ENCODE data around the gene GDPGP1.
"Not testable (repeated sequence)": the region's sequence is repeated elsewhere in the genome, so short reads cannot be mapped to it uniquely, and the experiment has no call there.

GDPGP1 gene

DNA sequence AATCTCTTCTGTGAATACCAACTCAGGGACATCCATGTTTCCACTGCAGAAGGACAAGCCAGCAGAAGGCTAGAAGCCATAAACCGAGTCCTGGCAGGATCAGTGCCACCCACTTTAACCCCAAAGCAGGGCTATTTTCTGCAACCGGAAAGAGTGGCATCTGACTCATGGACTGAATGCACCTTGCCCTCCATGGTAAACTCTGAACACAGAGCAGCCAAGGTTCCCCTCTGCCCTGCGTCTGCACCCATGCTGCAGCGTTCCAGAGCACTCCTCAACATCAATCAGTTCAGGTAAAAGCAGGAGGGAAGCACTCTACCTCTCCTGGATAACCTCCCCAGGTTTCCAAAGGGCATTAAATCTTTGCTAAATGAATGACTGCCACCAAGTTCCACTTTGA is 30.7 kb downstream of the GDPGP1 start:
- no peak for DNase-seq

DNA sequence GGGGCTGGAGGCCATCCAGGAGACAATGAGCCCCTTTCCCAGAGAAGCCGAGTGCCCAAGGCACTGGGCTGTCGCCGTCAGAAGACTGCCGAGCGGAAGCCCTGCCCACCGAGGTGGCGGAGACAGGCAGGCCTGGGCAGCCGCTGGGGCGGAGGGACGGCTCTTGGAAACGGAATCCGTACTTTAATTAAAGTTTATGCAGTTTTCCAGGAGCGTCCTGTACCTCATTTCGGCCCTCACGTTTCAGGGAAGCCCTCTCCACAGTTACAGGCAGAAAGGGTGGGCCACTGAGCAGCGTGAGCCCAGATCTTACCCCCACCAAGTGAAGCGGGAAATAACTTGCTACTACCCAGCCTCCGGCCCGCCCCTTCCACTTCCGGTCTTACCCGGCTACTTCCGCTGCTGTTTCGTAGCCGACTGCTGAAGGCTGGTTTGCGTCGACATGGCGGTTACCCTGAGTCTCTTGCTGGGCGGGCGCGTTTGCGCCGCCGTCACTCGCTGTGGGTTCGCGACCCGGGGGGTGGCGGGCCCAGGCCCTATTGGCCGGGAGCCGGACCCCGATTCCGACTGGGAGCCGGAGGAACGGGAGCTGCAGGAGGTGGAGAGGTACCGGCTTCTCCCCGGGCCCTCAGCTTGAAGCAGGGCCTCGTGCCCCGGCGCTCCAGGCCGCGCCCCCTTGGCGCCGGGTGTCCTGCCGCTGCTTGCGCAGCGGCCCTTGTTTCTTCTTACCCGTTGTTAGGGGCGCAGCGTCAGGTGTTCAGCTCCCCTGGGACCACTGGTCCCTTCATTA is 31.5 kb downstream of the GDPGP1 start, which contains the start of gene NGRN:
NGRN (plus strand) TSS at position 402 of the 790 bp plus-strand sequence; CDS start at position 443, 41 bp downstream.
- peak; percentile 65 for DNase-seq

DNA sequence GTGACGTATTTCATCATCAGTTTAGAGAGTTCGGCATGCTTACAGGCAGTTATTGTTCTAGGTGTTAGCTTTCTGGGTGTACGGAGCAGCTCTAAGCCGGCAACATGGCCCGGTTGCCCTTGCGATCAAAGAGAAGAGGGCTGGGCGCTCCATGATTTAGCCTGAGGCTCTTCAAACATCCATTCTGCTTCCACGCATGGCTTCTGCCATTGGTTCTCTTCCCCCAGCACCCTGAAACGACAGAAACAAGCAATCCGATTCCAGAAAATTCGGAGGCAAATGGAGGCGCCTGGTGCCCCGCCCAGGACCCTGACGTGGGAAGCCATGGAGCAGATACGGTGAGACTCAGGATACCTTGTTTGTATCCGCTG is 32.0 kb downstream of the GDPGP1 start:
- no peak for DNase-seq

DNA sequence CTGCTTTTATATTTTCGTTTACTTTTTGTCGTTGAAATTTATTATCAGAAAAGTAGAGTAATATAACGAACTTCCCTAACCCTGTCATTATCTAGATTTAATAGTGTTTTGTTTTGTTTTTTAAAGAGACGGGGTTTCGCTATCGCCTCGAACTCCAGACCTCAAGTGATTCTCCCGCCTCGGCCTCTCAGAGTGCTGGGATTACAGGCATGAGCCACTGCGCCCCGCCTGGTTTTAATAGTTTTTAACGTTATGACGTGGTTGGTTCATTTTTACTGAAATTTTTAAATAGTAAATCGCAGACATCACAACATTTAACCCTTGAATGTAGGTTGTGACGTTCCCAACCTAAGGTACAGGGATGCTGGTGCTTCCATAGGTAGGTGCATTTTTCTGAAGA is 32.5 kb downstream of the GDPGP1 start:
- no peak for DNase-seq

DNA sequence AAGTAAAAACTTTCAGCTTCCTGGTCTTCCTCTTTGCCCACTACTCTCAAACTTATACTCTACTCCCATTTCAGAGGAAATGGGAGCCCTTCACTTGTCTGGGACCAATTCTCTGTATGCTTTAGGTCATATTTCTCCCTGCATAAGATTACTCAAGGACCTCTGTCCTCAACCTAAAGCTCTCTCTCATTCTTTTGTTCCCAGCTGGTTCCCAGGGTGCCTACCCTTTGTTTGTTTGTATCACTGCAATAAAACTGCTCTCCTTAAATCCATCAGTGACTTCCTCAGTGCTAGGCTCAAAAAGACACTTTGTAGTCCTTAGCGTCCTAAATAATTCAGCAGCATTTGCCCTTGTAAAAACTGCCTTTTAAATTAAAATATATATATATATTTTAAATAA is 34.4 kb downstream of the GDPGP1 start:
- DNase-seq: no peak

DNA sequence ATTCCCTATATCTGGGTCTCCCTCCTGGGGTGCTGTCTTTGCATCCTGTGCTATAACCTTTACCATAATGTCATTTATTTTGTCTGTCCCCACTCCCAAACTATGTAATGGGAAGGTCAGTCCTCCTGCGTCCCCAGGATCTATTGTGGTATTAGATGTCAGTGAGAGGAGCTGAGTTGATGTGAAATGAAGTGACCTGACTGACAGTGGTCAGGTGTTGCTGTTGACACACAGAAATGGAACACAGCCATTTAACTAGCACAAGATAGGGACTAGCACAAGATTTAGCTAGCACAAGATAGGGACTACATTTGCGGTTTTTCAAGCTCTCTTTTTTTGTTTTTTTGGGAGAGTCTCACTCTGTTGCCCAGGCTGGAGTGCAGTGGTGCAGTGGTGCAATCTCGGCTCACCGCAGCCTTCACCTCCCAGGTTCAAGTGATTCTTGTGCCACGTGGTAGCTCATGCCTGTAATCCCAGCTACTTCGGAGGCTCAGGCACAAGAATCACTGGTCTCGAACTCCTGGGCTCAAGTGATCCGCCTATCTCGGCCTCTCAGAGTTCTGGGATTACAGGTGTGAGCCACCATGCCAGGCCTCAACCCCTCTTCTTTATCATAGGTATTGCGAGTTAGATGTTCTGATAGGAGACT is 36.6 kb downstream of the GDPGP1 start:
- no peak for DNase-seq

DNA sequence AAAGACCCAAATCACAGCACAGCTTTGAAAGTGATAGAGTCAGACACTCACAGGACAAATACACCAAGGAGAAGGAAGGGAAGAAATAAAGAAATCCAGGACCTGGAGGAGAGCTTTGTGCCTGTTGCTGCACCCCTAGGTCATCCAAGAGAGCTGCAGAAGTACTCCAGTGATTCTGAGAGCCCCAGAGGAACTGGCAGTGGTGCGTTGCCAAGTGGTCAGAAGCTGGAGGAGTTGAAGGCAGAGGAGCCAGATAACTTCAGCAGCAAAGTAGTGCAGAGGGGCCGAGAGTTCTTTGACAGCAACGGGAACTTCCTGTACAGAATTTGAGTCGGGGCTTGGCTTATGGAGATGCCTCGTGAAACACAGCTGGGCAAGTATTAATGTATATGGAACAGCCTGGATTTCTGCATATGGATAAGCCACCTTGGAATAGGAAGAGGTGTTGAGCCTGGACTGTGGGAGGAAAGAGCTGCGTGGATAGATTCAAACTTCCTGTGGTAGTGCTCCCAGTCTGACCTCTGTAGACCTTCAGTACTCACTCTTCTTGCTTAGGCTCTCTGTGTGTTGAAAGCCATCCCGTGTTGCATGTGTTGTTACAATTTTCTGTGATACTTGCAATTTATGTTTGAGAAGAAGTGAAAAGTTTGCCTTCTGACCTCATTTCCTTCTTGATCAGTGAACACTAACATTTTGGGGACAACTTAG is 37.6 kb downstream of the GDPGP1 start:
- DNase-seq: no peak

DNA sequence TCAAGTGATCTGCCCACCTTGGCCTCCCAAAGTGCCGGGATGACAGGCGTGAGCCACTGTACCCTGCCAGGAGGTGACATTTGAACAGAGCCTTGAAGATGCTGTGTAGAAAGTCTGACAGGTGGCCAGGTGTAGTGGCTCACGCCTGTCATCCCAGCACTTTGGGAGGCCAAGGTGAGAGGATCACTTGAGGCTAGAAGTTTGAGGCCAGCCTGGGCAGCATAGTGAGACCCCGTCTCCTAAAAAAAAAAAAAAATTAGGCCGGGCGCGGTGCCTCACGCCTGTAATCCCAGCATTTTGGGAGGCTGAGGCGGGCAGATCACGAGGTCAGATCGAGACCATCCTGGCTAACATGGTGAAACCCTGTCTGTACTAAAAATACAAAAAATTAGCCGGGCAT is 44.5 kb downstream of the GDPGP1 start:
- not testable (repeated sequence) for DNase-seq

DNA sequence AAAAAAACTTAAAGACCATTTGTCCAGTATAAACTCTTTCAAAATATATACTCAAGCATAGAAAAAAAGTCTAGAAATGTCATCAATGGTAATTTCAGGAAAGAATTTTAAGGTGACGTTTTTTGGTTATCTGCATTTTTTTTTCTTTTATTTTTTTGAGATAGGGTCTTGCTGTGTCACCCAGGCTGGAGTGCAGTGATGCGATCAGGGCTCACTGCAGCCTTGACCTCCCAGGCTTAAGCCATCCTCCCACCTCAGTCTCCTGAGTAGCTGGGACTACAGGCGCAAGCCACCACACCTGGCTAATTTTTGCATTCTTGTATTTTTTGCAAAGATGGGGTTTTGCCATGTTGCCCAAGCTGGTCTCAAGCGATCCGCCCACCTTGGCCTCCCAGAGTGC is 46.7 kb downstream of the GDPGP1 start:
- not testable (repeated sequence) for DNase-seq

DNA sequence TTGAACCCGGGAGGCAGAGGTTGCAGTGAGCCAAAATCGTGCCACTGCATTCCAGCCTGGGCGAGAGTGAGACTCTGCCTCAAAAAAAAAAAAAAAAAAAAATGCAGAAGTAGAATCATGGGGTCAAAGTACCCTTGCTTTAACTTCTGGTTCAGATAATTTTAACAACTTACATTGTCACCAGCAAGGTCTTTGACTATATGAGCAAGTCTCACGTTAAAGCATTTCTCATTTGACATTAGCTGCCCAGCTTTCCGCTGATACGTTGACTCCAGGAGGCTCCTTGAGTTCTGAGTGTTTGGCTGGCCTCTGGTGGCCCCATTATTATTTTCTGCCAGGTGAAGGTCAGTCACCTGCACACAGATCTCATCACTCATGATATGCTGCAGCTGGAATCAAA is 47.6 kb downstream of the GDPGP1 start:
- DNase-seq: not testable (repeated sequence)

DNA sequence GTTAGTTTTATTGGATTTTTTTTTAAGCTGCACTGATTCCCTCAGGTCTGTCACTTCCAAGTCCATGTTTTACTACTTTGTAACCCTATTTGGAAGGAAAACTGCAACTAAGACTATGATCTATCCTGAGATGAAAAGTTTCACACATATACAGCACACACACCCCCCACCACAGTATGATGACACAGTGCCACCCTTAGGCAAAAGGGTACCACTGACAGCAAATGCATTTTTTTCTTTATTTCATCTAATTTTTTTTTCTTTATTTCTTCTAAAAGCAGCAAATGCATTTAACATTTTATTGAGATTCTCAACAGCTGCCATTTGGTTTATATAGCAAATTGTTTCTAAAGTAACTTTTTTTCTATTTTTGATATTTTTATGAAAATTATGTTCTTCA is 52.7 kb downstream of the GDPGP1 start:
- DNase-seq: peak; percentile 14

DNA sequence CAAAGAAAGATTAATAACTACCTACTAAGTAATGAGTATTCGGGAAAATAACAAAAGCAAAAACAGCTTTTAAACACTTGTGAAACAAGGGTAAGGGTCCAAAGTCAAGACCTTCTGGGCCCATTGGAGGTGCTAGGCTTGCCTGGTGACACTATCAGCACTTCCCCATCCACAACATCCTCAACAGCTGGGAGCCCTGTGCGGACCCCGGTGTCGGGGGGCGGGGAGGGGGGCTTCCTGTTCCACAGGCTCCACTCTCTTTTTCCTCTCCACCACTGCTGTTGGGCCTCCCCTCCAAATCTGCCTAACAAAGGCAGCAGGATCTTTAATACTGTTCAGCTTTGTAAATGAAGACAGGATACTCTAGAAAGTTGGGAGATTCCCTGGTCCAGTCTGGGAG is 53.1 kb downstream of the GDPGP1 start:
- DNase-seq: no peak

DNA sequence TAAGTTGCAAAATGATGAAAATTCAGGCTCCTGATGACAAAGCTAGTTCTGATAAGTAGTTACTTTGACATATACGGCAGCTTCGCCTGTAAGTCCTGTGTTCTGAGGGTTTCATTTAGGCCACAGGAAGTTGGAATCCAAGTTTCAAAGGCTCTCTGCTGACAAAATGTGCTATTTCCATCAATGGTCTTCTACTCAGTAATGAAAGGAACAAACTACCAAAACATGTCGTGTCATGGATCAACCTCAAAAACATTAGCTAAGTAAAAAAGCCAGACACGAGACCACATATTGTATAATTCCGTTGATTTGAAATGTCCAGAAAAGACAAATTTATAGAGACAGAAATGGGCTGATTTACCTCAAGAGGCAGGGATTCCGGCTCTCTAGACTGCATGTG is 53.9 kb downstream of the GDPGP1 start:
- DNase-seq: no peak

DNA sequence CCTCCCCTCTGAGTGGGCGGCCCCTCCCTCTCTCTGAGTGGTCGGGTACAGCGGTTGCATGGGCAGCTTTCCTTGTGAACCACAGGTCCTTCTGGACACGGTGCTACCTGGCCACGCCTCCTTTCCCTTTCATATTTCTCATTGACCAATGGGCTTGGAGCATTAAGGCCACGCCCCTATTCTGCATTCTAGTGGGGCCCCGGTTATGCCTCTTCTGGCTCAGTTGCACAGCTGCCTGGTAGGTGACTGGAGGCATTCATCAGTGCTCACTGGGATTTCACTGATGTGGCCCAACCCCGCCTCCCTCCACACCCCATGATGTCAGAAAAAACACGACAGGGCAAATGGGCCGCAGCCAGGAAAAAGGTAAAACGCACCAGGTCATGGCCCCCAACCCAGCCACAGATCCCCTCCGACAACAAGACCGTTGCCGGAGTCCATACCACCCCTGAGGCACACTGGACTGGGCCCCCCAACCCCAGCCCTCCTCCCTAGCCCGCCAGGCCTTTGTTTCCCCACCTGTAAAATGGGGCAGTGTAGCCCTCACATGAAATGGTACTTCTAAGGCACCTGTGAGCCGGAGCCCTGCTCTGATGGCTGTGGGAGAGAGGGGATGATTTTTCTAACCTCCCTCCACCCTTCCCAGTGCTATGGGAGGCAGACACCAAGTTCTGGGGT is 57.8 kb downstream of the GDPGP1 start:
- no peak for DNase-seq

DNA sequence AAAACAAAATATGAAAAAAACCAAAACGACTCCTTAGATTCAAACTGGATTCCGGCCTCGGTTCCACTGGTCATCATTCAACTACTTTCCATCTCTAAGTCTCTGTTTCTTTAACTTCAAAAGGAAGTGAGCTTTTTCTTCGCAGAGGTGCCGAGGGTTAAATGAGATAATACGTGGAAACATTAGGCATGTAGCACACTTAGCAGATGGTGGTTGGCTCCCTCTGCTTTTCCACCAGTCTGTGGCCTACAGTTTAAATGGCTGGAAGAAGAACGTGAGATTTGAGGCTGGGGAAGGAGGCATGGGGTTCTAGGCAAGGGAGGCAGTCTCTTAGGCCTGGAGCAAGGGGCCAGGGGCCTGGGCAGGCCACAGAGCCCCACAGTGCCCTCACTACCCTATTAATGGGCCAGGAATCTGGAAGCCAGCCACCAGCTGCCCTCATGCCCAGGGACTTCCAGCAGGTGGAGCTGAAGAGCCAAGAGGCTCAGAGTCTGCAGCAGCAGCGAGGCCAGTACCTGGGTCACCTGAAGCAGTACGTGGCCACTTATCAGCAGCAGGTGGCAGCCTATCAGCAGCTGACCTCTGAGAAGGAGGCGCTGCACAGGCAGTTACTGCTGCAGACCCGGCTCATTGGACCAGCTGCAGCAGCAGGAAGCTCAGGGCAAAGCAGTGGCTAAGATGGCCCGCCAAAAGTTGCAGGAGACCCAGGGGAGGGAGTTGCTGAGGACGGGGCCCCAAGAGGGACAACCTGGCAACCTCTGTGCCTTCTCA is 59.2 kb downstream of the GDPGP1 start:
- not testable (repeated sequence) for DNase-seq

DNA sequence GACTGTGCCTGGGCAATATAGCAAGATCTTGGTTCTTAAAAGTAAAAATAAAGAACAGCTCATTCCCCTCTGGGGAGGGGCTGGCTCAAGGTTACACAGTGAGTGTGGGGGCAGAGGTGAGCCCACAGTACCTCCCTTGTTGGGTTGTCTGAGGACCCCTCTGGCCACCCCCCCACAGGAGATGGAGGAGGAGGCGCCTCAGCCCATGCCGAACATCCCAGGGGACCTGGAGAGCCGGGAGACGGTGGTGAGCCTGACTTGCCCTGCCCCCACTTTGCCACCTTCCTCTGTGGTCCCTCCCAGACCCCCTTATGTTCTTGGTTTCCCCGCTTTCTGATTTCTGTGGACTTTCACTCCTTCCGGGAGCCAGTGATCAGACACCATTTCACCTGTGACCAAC is 60.1 kb downstream of the GDPGP1 start:
- DNase-seq: no peak

DNA sequence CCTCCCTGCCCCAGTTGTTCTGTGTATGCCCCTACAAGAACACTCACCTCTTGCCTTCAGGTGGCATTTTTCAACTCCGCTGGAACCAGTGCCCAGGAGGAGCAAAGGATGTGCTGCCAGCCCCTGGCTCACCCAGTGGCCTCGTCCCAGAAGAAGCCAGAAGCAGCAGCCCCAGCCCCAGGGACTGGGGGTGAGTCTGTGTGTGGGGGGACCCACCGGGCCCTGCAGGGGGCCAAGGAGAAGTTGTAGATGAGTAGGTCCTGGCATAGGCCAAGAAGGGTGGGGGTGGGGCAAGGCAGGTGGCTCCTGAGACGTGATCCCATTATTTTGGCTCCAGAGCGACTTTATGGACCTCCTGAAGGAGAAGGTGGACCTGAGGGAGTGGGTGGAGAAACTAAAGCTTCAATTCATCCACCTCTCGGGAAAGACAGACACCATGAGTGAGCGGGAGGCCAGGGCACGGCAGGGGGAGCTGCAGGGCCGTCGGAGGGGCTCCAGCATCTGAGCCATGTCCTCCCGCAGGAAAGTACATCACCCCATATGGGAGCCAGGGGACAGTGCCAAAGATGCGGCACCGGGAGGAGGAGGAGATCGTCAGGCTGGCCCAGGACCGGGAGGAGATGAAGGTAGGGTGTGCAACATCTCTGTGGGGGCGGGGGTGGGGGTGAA is 60.7 kb downstream of the GDPGP1 start:
- DNase-seq: no peak

DNA sequence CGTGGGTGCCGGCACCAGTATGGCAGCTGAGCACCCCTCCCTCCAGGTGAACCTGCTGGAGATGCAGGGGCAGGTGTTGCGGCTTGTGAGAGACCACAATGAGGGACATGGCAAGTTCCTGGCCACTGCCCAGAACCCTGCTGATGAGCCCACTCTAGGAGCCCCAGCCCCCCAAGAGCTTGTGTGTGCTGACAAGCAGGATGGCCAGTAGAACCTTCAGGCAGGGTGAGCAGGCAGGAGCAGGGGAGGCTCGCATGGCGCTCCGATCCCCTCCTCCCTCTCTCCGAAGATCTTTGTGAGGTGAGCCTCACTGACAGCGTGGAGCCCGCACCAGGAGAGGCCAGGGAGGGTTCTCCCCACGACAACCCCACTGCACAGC is 61.2 kb downstream of the GDPGP1 start:
- DNase-seq: no peak

All from NCI-H1694 treated with DMSO at 0.1 percent for 48 hours (cell line).